ENCODE results near the gene TYW1B.
"Not testable (repeated sequence)": the region's sequence is repeated elsewhere in the genome, so short reads cannot be mapped to it uniquely, and the experiment has no call there.

- TF ChIP-seq ARNT (IDR thresholded peaks at IDR 0.05); FOXK2 (IDR thresholded peaks at IDR 0.05); PKNOX1 (IDR thresholded peaks at IDR 0.05); SP1 (IDR thresholded peaks at IDR 0.05); SUZ12 (IDR thresholded peaks at IDR 0.05); HDGF (IDR thresholded peaks at IDR 0.05; ENCODE audit: borderline replicate concordance); ELF4 (IDR thresholded peaks at IDR 0.05); ZNF384 (IDR thresholded peaks at IDR 0.05); FOXM1 (IDR thresholded peaks at IDR 0.05; ENCODE audit: borderline replicate concordance); BHLHE40 (IDR thresholded peaks at IDR 0.05; ENCODE audit: borderline replicate concordance); NFRKB (IDR thresholded peaks at IDR 0.05): not testable (repeated sequence)
Measured at GRCh38 chr7:72744244-72744926, 83.6 kb downstream of the TYW1B start.

Data from HEK293T (cell line).